ENCODE data around the gene MEI1. TPM values are rescaled to one million over a fixed set of nuclear protein-coding genes. Genes with fewer than 3 reads are reported as not detected.

The MEI1 gene
- total RNA-seq, 1 experiment from 2014 or later, result 0.35 TPM

DNA sequence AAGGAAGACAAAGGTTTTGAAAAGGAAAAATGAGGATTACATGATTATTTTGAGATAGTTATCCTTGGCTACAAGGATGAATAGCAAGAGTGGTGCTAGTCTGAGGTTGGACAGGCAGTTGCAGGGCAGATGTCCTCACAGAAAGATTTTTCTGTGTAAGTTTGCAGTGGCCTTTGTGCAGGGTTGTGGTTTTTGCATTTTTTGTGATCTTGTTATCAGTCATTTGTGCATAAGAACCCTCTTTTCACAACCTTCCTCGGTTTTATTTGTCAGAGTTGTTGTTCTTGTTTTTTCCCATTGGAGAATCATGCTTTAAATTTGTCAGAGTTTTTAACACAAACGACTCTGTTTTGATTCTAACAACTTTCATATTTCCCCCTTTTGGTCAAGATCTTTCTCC lies 102.6 kb downstream of the MEI1 start:
- POLR2A ChIA-PET, result interaction anchor here (0.5 to 2.5 kb wide), 5 partner anchors 31 to 145 kb away, joined by 3 to 21 read pairs (median 6); partner anchors contain the start of genes CENPM and SREBF2
- H3K27me3 Mint-ChIP-seq (ENCODE audit: low read depth), result no peaks in the 10 kb centered on the region
- peaks cover 30% of the 10 kb centered on the region for H3K4me1 Mint-ChIP-seq
- DNase-seq (ENCODE audit: low spot score), result no peak
- no peak for ATAC-seq
- H3K4me3 Mint-ChIP-seq, result peak overlapping the region; percentile 96
- H3K27ac Mint-ChIP-seq, result peak overlapping the region; percentile 86; the same call in 1 of the 2 replicates
- CTCF ChIA-PET, result interaction anchor here (1.8 to 3.2 kb wide), 5 partner anchors 56 to 139 kb away, joined by 7 to 76 read pairs (median 21); partner anchors contain the start of gene MEI1
- H3K36me3 Mint-ChIP-seq, result peaks cover 7% of the 10 kb centered on the region
- no peak for TF ChIP-seq SMAD4 (CRISPR knock-in tag; IDR thresholded peaks at IDR 0.05)
- no peaks in the 10 kb centered on the region for H3K9me3 Mint-ChIP-seq

DNA sequence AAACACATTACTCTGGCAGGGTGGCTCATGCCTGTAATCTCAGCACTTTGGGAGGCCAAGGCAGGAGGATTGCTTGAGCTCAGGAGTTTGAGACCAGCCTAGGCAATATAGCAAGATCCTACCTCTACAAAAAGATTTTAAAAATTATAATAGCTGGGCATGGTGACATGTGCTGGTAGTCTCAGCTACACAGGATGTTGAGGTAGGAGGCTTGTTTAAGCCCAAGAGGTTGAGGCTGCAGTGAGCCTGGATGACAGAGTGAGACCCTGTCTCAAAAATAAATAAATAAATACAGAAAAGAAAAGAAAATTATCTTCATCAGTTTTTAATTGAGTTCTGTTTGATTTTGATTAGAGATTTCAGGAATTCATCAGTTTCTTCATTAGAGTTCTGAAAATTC lies 106.3 kb downstream of the MEI1 start:
- CTCF ChIA-PET, result interaction anchor here (1.5 to 1.6 kb wide), 2 partner anchors 59 to 109 kb away, joined by 4 to 9 read pairs; no protein-coding TSS in a partner anchor
- H3K4me1 Mint-ChIP-seq, result peaks cover 18% of the 10 kb centered on the region
- H3K9me3 Mint-ChIP-seq, result no peaks in the 10 kb centered on the region
- no peak for ATAC-seq
- peaks cover 11% of the 10 kb centered on the region for H3K36me3 Mint-ChIP-seq
- POLR2A ChIA-PET, result no interaction called here
- H3K27ac Mint-ChIP-seq, result no peak overlapping the region
- TF ChIP-seq ZNF232 (CRISPR knock-in tag; IDR thresholded peaks at IDR 0.05) (no peak), HMGA2 (CRISPR knock-in tag; IDR thresholded peaks at IDR 0.05) (no peak), ZNF317 (CRISPR knock-in tag; IDR thresholded peaks at IDR 0.05; ENCODE audit: borderline replicate concordance, low read depth) (no peak), TP53 (CRISPR knock-in tag; IDR thresholded peaks at IDR 0.05) (no peak)
- no peak for DNase-seq (ENCODE audit: low spot score)
- H3K4me3 Mint-ChIP-seq, result no peak overlapping the region
- no peaks in the 10 kb centered on the region for H3K27me3 Mint-ChIP-seq (ENCODE audit: low read depth)

DNA sequence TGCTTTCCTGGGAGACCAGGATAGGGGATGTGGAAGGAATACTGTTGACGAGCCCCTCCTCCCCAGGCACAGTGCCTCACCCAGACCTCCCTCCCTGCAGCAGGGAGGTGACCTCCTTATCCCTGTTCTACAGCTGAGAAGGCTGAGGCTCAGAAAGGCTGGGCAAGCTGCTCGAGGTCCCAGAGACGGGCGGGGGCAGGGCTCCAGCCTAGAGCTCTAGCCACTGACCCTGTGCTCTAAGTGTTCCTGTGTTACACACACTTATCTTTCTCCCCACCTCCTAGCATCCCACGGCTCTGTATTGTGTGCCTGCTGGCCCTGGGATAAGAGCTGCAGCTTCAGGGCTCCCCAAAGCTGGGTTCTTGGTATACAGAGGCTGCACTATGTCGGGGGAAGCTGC lies 109.1 kb downstream of the MEI1 start:
- POLR2A ChIA-PET, result no interaction called here
- H3K4me1 Mint-ChIP-seq, result peaks cover 6% of the 10 kb centered on the region
- CTCF ChIA-PET, result interaction anchor here (0.8 to 2.4 kb wide), 2 partner anchors 49 to 111 kb away, joined by 3 to 12 read pairs; no protein-coding TSS in a partner anchor
- TF ChIP-seq JAZF1 (CRISPR knock-in tag; IDR thresholded peaks at IDR 0.05) (no peak), ZNF263 (CRISPR knock-in tag; IDR thresholded peaks at IDR 0.05; ENCODE audit: low read depth) (no peak), JUN (CRISPR knock-in tag; IDR thresholded peaks at IDR 0.05) (no peak), PRRX2 (CRISPR knock-in tag; IDR thresholded peaks at IDR 0.05) (no peak), FOXP1 (CRISPR knock-in tag; IDR thresholded peaks at IDR 0.05; ENCODE audit: borderline replicate concordance) (no peak), NFYB (CRISPR knock-in tag; conservative IDR thresholded peaks at IDR 0.05; ENCODE audit: low read depth) (no peak), ZNF671 (CRISPR knock-in tag; IDR thresholded peaks at IDR 0.05) (no peak), FOXK1 (CRISPR knock-in tag; IDR thresholded peaks at IDR 0.05) (no peak)
- TF ChIP-seq, protein P1, sequence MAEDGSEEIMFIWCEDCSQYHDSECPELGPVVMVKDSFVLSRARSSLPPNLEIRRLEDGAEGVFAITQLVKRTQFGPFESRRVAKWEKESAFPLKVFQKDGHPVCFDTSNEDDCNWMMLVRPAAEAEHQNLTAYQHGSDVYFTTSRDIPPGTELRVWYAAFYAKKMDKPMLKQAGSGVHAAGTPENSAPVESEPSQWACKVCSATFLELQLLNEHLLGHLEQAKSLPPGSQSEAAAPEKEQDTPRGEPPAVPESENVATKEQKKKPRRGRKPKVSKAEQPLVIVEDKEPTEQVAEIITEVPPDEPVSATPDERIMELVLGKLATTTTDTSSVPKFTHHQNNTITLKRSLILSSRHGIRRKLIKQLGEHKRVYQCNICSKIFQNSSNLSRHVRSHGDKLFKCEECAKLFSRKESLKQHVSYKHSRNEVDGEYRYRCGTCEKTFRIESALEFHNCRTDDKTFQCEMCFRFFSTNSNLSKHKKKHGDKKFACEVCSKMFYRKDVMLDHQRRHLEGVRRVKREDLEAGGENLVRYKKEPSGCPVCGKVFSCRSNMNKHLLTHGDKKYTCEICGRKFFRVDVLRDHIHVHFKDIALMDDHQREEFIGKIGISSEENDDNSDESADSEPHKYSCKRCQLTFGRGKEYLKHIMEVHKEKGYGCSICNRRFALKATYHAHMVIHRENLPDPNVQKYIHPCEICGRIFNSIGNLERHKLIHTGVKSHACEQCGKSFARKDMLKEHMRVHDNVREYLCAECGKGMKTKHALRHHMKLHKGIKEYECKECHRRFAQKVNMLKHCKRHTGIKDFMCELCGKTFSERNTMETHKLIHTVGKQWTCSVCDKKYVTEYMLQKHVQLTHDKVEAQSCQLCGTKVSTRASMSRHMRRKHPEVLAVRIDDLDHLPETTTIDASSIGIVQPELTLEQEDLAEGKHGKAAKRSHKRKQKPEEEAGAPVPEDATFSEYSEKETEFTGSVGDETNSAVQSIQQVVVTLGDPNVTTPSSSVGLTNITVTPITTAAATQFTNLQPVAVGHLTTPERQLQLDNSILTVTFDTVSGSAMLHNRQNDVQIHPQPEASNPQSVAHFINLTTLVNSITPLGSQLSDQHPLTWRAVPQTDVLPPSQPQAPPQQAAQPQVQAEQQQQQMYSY (CRISPR knock-in tag; IDR thresholded peaks at IDR 0.05), result no peak
- TF ChIP-seq, protein P2, sequence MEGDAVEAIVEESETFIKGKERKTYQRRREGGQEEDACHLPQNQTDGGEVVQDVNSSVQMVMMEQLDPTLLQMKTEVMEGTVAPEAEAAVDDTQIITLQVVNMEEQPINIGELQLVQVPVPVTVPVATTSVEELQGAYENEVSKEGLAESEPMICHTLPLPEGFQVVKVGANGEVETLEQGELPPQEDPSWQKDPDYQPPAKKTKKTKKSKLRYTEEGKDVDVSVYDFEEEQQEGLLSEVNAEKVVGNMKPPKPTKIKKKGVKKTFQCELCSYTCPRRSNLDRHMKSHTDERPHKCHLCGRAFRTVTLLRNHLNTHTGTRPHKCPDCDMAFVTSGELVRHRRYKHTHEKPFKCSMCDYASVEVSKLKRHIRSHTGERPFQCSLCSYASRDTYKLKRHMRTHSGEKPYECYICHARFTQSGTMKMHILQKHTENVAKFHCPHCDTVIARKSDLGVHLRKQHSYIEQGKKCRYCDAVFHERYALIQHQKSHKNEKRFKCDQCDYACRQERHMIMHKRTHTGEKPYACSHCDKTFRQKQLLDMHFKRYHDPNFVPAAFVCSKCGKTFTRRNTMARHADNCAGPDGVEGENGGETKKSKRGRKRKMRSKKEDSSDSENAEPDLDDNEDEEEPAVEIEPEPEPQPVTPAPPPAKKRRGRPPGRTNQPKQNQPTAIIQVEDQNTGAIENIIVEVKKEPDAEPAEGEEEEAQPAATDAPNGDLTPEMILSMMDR (IDR thresholded peaks at IDR 0.05), result no peak
- TF ChIP-seq, protein P3, sequence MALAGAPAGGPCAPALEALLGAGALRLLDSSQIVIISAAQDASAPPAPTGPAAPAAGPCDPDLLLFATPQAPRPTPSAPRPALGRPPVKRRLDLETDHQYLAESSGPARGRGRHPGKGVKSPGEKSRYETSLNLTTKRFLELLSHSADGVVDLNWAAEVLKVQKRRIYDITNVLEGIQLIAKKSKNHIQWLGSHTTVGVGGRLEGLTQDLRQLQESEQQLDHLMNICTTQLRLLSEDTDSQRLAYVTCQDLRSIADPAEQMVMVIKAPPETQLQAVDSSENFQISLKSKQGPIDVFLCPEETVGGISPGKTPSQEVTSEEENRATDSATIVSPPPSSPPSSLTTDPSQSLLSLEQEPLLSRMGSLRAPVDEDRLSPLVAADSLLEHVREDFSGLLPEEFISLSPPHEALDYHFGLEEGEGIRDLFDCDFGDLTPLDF (CRISPR knock-in tag; IDR thresholded peaks at IDR 0.05), result no peak
- TF ChIP-seq, protein P4, sequence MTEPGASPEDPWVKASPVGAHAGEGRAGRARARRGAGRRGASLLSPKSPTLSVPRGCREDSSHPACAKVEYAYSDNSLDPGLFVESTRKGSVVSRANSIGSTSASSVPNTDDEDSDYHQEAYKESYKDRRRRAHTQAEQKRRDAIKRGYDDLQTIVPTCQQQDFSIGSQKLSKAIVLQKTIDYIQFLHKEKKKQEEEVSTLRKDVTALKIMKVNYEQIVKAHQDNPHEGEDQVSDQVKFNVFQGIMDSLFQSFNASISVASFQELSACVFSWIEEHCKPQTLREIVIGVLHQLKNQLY (CRISPR knock-in tag; IDR thresholded peaks at IDR 0.05), result no peak
- ATAC-seq (no peak), DNase-seq (ENCODE audit: low spot score) (no peak)
- H3K27ac Mint-ChIP-seq, result no peak overlapping the region
- H3K4me3 Mint-ChIP-seq, result no peak overlapping the region
- no peaks in the 10 kb centered on the region for H3K9me3 Mint-ChIP-seq
- H3K36me3 Mint-ChIP-seq, result peaks cover 11% of the 10 kb centered on the region; the same call in 1 of the 2 replicates
- no peaks in the 10 kb centered on the region for H3K27me3 Mint-ChIP-seq (ENCODE audit: low read depth)

Data from WTC11 (cell line).